CD4-positive, alpha-beta T cell treated with Interleukin-2 at 100 ng/mL for 4 hours (primary cell): ENCODE data around the gene RPS13.
"Not testable (repeated sequence)": the region's sequence is repeated elsewhere in the genome, so short reads cannot be mapped to it uniquely, and the experiment has no call there.

ENCODE experiments used
- DNase-seq: peaks from one replicate; pipeline ENCODE4 v3.0.0-alpha.2; 2020; ENCODE audit warnings: low spot score

Gene RPS13

DNA sequence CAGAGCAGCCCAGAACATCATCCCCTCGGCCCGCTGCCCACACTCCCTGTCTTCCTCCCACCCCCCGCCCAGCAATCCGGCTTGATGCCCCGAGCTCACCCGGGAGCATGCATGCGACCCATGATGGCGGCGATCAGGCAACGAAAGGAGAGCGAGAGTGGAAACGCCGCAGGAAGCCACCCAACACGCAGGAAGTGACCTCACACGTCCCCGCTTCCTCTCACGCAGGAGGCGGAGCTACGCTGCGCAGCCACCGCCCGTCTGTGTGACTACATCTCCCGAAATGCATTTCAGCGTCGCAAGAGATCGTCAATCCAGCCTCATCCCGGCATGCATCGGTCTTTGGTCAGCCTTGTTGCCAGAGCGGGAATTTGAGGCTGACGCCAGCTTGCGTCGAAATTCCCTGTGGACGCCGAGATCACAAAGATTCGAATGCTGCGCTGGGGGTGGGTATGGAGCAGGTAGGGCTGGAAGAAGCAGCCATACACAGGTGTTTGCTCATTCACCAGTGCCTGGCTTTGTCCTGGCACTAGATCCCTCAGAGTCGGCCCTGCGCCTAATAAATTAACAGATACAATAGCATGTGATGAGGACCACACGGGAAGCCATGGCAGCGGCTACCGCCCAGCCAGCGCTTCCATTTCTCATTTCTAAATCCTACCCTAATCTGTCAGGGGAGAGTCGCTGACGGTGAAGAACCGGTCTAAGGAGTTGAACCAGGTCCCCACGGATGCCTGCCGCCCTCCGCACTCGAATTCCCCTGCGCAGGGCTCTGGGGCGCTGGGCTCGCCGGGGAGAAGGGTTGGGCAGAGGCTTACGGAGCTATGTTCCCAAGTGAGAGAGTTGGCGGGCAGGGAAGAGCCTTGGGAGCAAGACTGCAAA lies at the start of gene RPS13:
TSS of gene RPS13 (minus strand) at position 148 of the 882 bp plus-strand sequence. CDS start at position 122, 26 bp downstream.
- DNase-seq: peak; percentile 94

DNA sequence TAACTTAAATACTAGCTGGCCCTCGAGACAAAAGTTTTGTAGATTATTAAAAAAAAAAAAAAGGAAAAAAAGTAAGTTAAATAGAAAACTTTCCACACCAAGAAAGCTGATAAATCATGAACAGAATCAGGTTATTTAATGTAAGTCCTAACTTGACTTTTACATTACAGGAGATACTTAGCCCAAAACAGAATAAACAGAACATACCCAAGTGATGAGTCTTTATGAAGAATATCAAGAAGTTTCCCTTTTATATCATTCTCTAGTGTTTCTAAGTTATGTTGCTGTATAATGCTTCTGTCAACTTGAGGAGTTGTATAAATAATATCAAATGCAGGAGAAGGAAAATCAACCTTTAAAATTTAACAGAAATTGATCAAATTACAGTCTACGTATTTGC lies 44.5 kb upstream of the RPS13 start:
- no peak for DNase-seq

DNA sequence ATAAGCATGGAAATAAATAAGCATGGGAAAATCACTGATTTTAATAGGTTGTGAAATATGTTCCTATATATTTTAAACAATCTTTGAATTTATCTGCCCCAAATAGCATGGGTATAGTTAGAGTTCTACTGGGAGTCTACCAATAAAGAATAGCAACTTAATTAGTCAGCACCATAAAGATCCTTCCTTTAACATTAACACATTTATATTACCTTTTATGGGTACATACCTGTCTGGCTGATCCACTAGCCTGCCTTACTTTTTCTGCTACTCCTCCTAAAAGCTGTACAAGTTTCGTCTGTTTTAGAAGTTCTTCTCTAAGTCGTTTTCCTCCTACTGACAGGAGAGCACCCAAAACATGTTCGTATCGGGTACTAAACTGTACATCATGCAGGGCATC lies 39.8 kb upstream of the RPS13 start:
- no peak for DNase-seq

DNA sequence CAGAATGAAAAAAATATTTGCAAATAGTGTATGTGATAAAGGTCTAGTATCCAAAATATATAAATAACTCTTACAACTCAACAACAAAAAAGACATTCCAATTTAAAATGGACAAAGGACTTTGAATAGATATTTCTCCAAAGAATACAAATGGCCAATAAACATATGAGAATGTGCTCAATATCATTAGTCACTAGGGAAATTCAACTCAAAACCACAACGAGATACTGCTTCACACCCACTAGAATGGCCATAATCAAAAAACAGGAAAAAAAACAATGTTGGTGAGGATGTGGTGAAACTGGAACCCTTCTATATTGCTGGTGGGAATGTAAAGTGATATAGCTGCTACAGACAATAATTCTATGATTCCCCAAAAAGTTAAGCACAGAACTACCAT lies 38.6 kb upstream of the RPS13 start:
- DNase-seq: no peak

DNA sequence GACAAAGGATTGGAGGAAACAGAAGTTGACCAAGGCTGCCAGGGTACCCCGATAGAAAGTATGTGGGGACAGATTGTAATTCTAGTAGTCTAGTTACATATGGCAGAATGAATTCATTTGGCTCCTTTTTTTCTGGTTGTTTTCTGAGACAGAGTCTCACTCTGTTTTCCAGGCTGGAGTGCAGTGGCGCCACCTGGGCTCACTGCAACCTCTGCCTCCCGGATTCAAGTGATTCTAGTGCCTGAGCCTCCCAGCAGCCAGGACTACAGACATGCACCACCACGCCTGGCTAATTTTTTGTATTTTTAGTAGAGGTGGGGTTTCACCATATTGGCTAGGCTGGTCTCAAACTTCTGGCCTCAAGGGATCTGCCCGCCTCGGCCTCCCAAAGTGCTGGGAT lies 30.3 kb upstream of the RPS13 start:
- not testable (repeated sequence) for DNase-seq

DNA sequence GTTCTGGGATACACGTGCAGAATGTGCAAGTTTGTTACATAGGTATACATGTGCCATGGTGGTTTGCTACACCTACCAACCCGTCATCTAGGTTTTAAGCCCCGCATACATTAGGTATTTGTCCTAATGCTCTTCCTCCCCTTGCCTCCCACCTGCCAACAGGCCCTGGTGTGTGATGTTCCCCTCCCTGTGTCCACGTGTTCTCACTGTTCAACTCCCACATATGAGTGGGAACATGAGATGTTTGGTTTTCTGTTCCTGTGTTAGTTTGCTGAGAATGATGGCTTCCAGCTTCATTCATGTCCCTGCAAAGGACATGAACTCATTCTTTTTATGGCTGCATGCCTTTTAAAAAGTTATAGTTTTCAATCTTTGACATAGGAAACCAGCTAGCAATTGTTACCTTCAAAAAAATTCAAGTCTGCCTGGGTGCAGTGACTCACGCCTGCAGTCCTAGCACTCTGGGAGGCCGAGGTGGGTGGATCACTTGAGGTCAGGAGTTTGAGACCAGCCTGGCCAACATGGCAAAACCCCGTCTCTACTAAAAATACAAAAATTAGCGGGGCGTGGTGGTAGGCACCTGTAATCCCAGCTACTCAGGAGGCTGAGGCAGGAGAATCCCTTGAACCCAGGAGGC lies 28.1 kb upstream of the RPS13 start:
- DNase-seq: not testable (repeated sequence)

DNA sequence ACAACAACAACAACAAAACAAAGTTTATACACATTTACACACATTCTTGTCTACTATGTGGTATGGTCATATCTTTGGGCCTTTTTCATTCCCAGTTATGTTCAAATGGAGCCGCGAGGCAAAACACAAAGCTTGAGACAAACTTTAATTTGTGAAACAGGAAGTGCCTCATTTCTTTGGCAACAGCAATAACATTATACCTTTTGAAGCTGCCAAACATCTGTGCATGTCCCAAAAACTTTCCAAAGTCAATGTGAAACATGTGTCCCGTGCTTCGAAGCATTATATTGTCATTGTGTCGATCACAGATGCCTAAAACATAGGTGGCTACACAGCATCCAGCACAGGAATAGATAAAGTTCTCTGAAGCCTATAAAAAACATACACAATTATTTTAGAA lies 25.0 kb upstream of the RPS13 start:
- no peak for DNase-seq

DNA sequence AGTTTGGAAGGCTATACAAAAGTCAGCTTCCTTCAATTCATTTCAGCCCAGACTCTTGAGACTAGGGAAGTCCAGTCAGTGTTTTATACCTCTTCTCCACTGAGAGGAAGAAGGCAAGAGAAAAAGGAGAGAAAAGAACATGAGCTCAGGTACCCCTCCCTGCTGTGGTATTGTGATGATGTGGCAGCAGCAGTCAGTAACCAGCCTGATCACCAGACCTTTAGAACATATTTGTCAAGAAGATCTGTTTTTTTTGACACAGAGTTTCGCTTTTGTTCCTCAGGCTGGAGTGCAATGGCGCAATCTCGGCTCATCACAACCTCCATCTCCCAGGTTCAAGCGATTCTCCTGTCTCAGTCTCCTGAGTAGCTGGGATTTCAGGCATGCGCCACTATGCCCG lies 21.2 kb upstream of the RPS13 start:
- DNase-seq: no peak

DNA sequence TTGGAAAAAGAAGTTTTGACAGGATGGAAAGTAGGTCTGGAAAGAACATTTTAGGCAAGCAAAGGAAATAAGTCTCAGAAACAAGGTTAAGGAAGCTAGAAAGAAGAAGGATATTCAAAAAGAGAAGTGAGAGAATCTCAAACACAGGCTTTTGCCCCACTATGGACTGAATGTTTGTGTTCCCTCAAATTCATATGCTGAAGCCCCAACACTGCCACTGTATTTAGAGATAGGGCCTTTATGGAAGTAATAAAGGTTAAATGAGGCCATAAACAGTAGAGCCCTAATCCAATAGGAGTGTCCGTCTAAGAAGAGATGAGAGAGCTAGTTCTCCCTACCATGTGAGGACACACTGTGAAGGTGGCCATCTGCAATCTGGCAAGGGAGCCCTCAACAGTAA lies 20.6 kb upstream of the RPS13 start:
- DNase-seq: no peak

DNA sequence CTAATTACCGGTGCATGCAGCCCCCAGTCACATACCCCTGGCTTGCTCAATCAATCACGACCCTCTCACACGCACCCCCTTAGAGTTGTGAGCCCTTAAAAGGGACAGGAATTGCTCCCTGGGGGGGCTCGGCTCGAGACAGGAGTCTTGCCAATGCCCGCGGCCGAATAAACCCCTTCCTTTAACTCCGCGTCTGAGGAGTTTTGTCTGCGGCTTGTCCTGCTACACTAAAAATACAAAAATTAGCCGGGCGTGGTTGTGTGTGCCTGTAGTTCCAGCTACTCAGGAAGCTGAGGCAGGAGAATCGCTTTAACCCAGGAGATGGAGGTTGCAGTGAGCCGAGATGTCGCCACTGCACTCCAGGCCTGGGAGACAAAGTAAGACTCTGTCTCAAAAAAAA lies 8.5 kb upstream of the RPS13 start:
- DNase-seq: not testable (repeated sequence)

DNA sequence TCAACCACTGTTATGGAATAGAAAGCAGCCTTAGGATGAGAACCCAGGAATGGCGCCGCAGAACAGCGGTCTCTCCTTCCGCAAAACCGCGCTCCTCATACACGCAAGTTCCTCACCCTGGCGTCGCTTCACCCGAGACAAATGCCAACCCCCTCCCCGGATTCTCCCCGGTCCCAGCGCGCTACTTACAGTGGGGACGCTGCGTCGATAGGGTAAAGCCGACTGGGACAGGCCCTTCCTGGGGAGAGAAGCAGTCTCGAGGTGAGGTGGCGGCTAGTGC lies 287 bp downstream of the RPS13 start:
- no peak for DNase-seq

DNA sequence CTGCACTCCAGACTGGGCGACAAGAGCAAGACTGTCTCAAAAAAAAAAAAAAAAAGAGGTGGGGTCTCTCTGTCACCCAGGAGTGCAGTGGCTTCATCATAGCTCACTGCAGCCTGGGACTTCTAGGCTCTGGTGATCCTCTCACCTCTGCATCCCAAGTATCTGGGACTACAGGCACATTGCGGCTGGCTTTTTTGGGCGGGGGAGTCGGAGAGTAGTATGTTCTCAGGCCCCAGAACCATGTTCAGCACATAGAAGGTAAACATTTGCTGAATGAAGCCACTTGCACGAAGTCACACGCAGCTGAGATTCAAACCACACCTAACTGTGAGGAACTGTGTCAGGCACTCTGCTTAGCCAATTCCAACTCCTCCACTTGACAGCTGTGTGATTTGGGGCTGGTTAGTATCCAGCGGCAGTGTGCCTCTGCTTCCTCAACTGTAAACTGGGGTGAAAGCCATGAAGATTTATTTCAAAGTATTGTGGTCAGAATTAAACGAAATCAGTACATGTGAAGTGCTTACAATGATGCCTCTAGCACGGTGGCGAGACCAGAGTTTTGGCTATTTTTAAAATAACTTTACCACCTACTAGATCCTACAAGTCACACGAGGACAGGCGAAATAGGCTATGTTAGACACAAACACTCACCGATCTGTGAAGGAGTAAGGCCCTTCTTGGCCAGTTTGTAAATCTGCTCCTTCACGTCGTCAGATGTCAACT lies 789 bp downstream of the RPS13 start:
- no peak for DNase-seq

DNA sequence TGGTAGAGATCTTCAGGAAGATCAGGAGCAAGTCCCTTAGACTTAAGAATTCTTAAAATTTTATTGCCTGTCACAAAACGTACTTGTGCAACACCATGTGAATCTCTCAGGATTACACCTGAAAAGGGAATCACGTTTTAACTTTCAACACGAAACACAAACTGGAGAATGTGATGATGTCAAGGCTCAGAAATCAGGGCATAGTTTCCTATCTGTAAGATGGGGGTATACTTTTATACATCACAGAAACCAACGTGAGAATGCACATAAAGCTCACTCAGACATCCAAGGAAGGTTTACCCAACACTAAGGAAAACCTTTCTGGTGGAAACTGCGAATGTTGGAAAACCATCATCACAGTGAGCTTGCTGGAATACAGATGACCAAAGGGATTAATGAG lies 2.0 kb downstream of the RPS13 start:
- DNase-seq: no peak

DNA sequence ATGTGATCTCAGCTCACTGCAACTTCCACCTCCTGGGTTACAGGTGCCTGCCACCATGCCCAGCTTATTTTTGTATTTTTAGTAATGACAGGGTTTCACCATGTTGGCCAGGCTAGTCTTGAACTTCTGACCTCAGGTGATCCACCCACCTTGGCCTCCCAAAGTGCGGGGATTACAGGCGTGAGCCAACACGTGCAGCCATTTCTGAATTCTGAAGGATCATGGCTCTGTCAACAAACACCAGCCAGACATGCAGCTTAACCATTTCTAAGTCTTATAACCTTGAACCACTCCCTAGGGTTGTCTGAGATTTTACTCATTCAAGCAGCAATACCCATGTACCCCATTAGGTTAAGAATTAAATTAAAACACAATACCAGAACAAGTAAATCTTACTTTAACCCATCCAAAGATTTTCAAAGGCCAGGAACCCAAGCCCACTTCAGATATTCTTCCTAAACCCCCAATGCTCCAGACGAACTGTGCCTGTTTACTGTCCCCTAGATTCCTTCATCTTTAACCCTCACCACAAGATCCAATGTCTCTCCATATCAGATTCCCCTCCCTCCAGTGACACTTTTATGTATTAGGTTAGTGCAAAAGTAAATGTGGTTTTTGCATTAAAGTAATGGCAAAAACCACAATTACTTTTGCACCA lies 4.0 kb downstream of the RPS13 start:
- DNase-seq: no peak

DNA sequence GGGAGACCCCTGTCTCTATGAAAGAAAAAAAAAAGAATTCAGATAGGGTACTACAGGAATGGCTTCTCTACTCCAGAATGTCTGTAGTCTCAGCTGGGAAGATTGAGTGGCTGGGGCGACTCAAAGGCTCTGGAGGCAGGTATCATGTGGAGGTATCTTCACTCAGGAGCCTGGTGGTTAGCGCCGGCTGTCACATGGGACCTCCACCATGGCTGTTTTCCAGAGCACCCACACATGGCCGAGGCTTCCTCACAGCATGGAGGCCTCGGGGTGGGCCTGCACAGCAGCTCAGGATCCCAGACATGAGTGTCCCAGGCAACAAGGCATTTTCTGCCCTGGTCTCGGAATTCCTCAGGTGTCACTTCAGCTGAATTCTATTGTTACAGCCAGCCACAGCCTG lies 10.1 kb downstream of the RPS13 start:
- no peak for DNase-seq

DNA sequence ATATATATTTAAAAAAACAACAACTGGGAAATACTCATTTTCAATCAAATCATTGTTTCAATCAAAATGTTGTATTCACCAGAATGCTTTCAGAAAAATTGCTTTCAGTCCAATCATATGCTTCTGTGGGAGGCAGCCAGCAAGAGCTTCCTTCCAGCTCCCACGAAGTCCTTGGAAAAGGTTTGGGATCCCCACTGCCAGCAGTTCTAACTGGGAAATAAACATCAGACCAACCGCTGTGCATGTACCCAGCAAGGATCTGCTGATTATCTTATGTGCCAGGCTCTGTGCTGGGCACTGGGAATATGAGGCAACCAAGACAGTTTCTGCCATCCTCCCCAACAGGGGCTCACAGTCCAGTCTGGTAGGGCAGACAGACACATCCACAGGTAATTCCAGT lies 10.8 kb downstream of the RPS13 start:
- DNase-seq: no peak

DNA sequence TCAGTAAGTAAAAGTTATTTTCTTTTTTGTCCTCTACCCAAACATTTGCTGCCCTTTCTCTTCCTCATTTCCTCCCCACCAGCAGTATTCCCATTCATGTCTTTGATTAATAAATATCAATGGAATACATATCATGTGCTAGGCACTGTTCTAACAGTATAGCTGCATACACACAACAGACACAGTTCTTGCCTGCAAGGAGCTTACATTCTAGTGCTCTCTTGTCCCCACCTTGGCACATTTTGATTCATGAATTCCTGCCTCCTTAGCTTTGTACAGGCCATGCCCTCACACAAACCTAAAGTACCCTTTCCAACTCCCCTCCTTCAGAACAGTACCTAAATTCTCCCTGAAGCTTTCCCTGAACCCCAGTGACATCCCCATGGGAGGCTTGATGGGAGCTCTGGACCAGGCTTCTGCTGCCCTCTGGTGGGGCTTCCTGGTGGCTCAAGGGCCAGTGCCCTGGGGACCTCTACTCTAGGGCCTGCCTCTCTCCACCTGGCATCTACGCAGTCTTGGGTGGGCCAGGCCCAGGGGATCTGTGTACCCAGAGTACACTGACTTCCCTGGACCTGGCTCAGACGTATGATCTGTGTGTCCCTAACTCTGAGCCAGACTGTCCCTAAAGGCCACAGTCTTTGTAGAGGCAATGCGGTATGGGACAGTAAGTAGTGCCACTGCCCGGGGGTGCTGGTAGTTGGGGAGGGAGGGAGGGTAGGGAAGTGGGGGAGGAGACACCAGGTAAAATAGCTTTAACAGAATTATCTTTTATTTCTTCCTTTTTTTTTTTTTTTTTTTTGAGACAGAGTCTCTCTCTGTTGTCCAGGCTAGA lies 14.1 kb downstream of the RPS13 start:
- peak; percentile 32 for DNase-seq

DNA sequence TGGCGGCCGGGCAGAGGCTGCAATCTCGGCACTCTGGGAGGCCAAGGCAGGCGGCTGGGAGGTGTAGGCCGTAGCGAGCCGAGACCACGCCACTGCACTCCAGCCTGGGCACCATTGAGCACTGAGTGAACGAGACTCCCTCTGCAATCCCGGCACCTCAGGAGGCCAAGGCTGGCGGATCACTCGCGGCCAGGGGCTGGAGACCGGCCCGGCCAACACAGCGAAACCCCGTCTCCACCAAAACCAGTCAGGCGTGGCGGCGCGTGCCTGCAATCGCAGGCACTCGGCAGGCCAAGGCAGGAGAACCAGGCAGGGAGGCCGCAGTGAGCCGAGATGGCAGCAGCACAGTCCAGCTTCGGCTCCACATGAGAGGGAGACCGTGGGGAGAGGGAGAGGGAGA lies 26.3 kb downstream of the RPS13 start:
- DNase-seq: not testable (repeated sequence)

DNA sequence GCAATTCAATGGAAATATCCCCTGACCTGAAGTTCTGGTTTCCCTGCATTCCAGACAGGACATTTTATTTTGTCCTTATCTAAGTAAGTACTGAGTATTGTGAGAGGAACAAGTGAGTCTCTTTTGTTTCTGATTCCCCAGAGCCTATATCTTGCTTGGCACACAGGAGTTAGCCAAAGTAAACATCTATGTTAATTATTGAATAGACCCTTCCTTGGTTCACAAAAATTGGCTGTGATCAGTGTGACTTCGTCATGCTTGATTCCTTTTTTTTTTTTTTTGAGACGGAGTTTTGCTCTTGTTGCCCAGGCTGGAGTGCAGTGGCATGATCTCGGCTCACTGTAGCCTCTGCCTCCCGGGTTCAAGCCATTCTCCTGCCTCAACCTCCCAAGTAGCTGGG lies 29.0 kb downstream of the RPS13 start:
- DNase-seq: not testable (repeated sequence)

DNA sequence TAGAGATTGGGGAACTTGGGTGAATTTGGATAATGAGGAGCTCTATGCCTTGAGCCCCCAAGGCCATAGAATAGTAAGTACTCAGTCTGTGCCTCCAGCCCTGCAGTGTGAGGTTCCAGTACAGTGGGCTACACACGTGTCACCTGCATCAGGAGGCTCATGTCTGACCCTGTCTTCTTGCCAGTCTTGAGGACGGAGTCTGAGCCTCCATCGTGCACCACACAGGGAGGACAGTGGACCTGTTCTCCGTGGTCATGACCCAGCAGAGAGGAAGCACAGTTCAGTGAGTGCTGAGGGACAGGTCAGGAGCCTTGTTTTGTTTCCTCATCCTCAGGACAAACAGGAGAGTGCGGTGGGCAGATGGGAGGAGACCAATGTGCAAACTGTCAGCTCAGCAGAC lies 30.8 kb downstream of the RPS13 start:
- no peak for DNase-seq
